Tongue (tissue), 2 donors: ENCODE results near the gene MAP3K12. TPM values are rescaled to one million over a fixed set of nuclear protein-coding genes. Genes with fewer than 3 reads are reported as not detected.
"Not testable (repeated sequence)": the region's sequence is repeated elsewhere in the genome, so short reads cannot be mapped to it uniquely, and the experiment has no call there.

Source experiments
- DNase-seq: peaks from one replicate; pipeline ENCODE4 v3.0.0-alpha.2; 2015
- total RNA-seq: library from RNA; depleted of rRNA; stranded (reverse); fragments of >200 nt; gene quantifications from one replicate; pipeline ENCODE4 v1.2.3, GENCODE V29; 2014

The MAP3K12 gene
- total RNA-seq, 1 donor from 2014 or later = 17.3 TPM

DNA sequence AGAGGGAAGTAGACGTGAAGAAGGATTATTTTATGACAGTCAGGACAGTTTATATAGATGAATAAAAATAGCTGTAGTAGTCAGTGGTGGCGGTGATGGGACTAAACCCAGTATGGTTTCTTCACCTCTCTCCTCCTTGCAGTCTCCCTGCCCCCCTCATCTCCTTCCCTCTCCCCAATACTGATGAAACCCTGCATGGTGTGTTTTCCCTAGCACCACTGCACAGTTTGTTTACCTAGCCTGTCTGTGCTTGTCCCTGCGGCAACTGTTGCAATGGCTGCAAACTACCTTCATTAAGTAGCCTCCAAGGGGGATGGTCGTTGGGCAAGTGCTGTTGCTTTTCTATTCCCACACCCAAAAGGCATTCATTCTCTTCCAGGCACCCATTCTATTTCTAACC is 32.6 kb downstream of the MAP3K12 start:
- DNase-seq = no peak

DNA sequence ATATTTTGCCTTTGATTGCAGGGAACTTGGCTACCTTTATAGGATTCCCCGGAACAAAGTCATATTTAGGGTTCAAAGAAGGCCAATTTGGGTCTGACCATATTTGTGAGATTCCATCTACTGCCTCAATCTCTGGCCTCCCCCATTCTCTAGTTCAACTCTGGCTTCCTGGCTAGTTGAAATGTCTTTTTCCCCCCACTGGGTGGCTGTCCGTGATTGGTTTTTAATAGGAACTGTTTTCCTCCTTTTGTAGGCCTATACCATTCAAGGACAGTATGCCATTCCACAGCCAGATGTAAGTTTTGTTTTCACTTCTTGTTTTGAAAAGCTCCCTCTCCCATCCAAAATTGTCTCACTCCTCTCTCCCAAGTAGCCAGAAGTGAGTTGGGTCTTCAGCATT is 33.6 kb downstream of the MAP3K12 start:
- DNase-seq = no peak

GRCh38 chr12:53464685-53465418 is 34.4 kb downstream of the MAP3K12 start:
- DNase-seq = no peak

DNA sequence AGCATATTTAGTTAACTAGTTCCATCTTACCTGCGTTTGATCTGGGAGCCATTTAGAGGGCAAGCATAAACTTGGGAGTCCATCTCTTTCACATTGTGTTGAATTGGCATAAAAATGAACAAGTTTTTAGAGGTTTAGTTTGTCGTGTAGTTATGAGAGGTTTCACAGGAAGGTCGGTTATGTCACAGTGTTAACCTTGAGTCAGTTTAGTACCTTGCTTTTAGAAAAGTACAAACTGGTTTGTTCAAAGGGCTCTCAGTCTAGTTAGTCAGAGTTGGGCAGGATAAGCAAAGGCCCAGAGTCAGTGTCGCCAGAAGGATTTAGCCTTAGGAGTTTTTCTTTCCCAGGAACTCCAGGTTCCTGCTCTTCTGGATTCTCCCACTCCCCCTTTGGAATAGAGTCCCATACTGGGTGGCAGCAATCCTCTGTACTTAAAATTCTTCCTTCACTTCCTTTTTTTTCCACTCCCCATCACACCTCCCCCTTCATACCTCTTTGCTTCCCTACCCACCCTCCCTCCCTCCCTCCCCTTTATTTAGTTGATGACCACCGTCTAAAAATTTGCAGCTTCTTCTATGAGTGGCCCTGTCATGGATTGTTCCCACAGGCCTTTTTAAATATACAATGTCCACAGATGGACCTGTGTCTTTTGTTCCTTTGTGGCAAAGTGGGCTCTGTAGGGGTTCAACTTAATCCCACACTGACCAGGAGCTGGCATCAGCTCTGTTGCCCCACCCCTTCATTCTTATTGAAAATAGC is 35.3 kb downstream of the MAP3K12 start:
- DNase-seq = no peak

DNA sequence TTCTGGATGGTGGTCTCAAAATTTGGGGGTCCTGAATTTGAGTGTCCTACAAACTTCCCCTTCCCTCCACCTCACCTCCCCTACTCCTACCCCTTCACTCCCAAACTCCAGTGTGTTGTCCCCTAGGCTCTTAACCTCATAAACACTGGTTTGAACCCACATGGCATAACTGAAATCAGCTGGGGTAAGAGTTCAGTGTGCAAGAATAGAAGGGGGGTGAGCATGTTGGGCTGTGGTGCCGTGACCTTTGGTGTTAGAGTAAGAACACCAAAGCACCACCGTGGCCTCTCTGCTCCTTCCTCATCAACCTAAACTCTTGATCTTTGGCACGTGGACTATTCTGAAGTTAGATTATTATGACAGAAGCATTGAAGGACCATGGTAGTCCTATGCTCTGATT is 36.3 kb downstream of the MAP3K12 start:
- DNase-seq = no peak

DNA sequence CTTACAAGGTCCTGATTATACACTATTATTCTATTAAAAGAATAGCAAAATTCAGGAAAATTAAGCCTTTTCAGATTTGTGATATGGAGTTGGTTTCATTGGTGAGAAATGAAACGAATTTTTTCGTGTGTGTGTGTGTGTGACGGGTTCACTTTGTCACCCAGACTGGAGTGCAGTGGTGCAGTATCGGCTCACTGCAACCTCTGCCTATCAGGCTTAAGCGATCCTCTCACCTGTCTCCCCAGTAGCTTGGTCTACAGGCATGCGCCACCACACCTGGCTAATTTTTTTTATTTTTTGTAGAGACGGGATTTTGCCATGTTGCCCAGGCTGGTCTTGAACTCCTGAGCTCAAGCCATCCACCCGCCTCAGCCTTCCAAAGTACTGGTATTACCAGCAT is 37.7 kb downstream of the MAP3K12 start:
- DNase-seq = no peak

- DNase-seq = no peak
Observed at GRCh38 chr12:53461059-53461458, 38.2 kb downstream of the MAP3K12 start.

DNA sequence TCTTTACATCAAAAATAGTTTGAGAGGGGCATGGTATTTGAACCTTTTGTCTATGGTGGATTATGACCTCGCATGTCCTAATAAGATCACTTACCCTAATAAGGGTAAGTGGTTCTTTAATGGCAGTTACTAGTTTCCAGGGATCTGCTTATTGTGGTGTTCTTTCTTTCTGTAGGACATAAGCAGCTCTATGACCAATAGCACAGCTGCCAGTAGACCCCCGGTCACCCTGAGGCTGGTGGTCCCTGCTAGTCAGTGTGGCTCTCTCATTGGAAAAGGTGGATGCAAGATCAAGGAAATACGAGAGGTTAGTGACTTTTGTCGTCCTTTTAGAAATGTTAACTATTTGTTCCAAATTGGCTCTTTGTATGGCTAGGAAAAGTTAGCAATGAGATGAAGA is 40.2 kb downstream of the MAP3K12 start:
- no peak for DNase-seq

GRCh38 chr12:53456654-53457366 is 42.4 kb downstream of the MAP3K12 start:
- DNase-seq = no peak

DNA sequence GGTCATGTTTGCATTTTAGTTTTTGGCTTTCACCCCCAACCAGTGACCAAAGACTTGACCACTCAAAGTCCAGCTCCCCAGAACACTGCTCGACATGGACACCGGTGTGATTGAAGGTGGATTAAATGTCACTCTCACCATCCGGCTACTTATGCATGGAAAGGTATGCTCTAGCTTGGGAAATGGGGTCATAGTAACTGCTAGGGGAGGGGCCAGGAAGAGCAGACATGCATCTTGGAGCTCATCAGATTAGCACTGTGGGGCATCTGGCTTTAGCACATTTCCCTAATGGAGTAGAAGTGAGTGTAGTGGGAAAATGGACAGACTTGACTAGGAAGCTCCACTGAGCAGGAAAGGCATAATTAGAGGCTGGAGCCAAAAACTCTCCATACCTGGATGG is 44.6 kb downstream of the MAP3K12 start:
- no peak for DNase-seq

- no peak for DNase-seq
Observed at GRCh38 chr12:53453953-53454640, 45.2 kb downstream of the MAP3K12 start.

- peak; percentile 94 for DNase-seq
Observed at GRCh38 chr12:53452159-53453077, 46.8 kb downstream of the MAP3K12 start.

DNA sequence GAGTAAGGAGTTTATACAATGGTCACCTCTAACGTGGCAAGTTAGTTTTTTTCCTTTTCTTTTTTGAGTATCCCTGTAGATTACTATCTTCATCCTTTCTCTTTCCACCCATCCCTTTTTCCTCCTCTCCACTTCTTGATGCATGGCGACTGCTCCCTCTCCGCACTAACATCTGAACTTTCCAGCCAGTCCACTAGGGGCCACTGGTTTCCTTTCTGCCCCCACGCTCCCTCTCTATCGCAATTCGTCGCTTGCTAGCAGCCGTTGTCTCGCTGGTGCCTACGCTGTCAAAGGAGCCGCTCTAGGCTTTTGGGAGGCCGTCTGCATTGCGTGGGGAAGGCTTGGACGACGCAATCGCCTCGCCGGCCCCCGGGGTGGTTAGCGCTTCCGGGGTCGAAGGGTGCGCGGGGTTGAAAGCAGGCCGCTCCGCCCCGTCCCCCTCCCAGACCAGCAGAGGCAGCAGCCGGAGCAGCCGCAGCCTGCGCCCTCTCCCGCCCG is 47.5 kb downstream of the MAP3K12 start, which contains the start of gene PCBP2:
TSS of gene PCBP2 (plus strand) at position 442 of the 498 bp plus-strand sequence. CDS start 2,699 bp downstream, outside the sequence.
- DNase-seq = peak; percentile 100

DNA sequence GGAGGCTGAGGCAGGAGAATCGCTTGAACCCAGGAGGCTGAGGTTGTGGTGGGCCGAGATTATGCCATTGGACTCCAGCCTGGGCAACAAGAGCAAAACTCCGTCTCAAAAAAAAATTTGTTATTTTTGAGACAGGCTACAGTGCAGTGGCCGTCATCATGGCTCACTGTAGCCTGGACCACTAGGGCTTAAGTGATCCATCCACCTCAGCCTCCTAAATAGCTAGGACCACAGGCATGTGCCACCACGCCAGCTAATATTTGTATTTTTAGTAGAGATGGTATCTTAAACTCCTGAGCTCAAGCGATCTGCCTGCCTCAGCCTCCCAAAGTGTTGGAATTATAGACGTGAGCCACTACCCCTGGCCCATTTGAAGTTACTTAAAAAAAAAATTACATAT is 48.3 kb downstream of the MAP3K12 start:
- no peak for DNase-seq

- DNase-seq = not testable (repeated sequence)
Observed at GRCh38 chr12:53444593-53445325, 54.5 kb downstream of the MAP3K12 start.

GRCh38 chr12:53443955-53444354 is 55.3 kb downstream of the MAP3K12 start:
- no peak for DNase-seq

GRCh38 chr12:53441040-53441833 is 58.0 kb downstream of the MAP3K12 start, which contains the start of gene PRR13:
TSS of gene PRR13 (plus strand) at chr12:53441734. CDS start at chr12:53442715, 981 bp downstream.
- DNase-seq = peak; percentile 100

- DNase-seq = not testable (repeated sequence)
Observed at GRCh38 chr12:53439582-53439981, 59.7 kb downstream of the MAP3K12 start.

GRCh38 chr12:53435326-53435725 is 63.9 kb downstream of the MAP3K12 start:
- not testable (repeated sequence) for DNase-seq
